HepG2 (cell line): ENCODE results near the gene CPO. TPM values are rescaled to one million over a fixed set of nuclear protein-coding genes. Genes with fewer than 3 reads are reported as not detected.
A peak's percentile ranks its signal among the peaks of the same experiment; 100 is the strongest.

Source experiments
- ATAC-seq: fragments of 200-7000 bp; cut with Tn5 transposase; 3 replicates; pipeline ENCODE4 v1.9.1; 2020; ENCODE audit warnings: mild to moderate bottlenecking, moderate library complexity
- BruUV-seq: library from RNA; stranded (reverse); fragments of 400-500 nt; replicated peaks from 2 replicates; lab custom pipeline; 2021; lab: Mats Ljungman, UMichigan
- CTCF ChIA-PET: fragments of 300-600 bp; formaldehyde crosslinking; extraction: SDS; loops from one replicate; lab custom pipeline; 2021; ENCODE audit warnings: low total read pairs, inconsistent platforms, low intra/inter-chr PET ratio; lab: Yijun Ruan, JAX
- POLR2A ChIA-PET: fragments of 350-600 bp; sonication (Branson Sonifier 250); formaldehyde crosslinking; loops from one replicate; lab custom pipeline; 2020; ENCODE audit warnings: antibody characterized with exemption, inconsistent platforms; lab: Yijun Ruan, JAX
- DNase-seq: peaks from one replicate; pipeline ENCODE4 v3.0.0-alpha.2; 2015; ENCODE audit warnings: low spot score
- FAIRE-seq: peaks from 3 replicates; lab custom pipeline; 2011; peaks lifted over from hg19 to GRCh38; lab: Jason Lieb, UNC
- H2AFZ ChIP-seq: one replicate; pipeline ENCODE4 v1.6.1; 2011; ENCODE audit warnings: low read length, inconsistent platforms
- H3K27ac ChIP-seq: fragments of 300-600 bp; 3 replicates; pipeline ENCODE4 v1.8.0; 2011; ENCODE audit warnings: mixed run types, mild to moderate bottlenecking, mixed read lengths, low read length, inconsistent platforms; ENCODE audit not compliant: insufficient read depth; ENCODE audit errors: extremely low read length
- H3K27me3 ChIP-seq, 2 experiments: fragments of 200-600 bp in 1 of 2; 2 replicates in 1 of 2; 3 replicates in 1 of 2; pipeline versions ENCODE4 v1.6.0 to v1.8.0; 2011; ENCODE audit warnings: low read length in 2 of 2, mild to moderate bottlenecking in 2 of 2, moderate library complexity in 2 of 2, inconsistent platforms in 1 of 2; ENCODE audit not compliant: insufficient read depth in 2 of 2, control insufficient read depth in 1 of 2
- H3K36me3 ChIP-seq, 2 experiments: fragments of 200-600 bp in 1 of 2; replicated peaks in 1 of 2; 2 replicates in 1 of 2; 3 replicates in 1 of 2; pipeline versions ENCODE4 v1.5.1 to v1.8.0; 2011; ENCODE audit warnings: low read length in 2 of 2, inconsistent platforms in 1 of 2; ENCODE audit not compliant: insufficient read depth in 2 of 2, control insufficient read depth in 1 of 2
- H3K4me1 ChIP-seq: 2 replicates; pipeline ENCODE4 v1.5.1; 2012; ENCODE audit warnings: low read length, inconsistent platforms; ENCODE audit not compliant: insufficient read depth
- H3K4me2 ChIP-seq: 2 replicates; pipeline ENCODE4 v1.6.0; 2011; ENCODE audit warnings: low read depth, low read length, inconsistent platforms
- H3K4me3 ChIP-seq, 3 experiments: fragments of 200-600 bp in 1 of 3; sonication (generic), shearing (Covaris generic) in 1 of 3; replicated peaks in 1 of 3; 2 replicates each; pipeline ENCODE4 v1.5.1; 2011 to 2016; ENCODE audit warnings: low read length in 3 of 3, inconsistent platforms in 2 of 3, low read depth in 2 of 3, mild to moderate bottlenecking in 2 of 3, control low read depth in 1 of 3, mixed read lengths in 1 of 3; ENCODE audit not compliant: insufficient read depth in 1 of 3
- H3K79me2 ChIP-seq: one replicate; pipeline ENCODE4 v1.6.1; 2011; ENCODE audit warnings: low read length, inconsistent platforms; ENCODE audit not compliant: insufficient read depth
- H3K9ac ChIP-seq: 2 replicates; pipeline ENCODE4 v1.6.0; 2011; ENCODE audit warnings: mild to moderate bottlenecking, low read depth, low read length, inconsistent platforms; ENCODE audit not compliant: insufficient read depth
- H3K9me3 ChIP-seq: 2 replicates; pipeline ENCODE4 v1.5.1; 2012; ENCODE audit warnings: mild to moderate bottlenecking, low read length
- H4K20me1 ChIP-seq: 2 replicates; pipeline ENCODE4 v1.6.0; 2011; ENCODE audit warnings: inconsistent platforms, mild to moderate bottlenecking, low read length, moderate library complexity; ENCODE audit not compliant: insufficient read depth
- CEBPB ChIP-seq: IDR thresholded peaks from 2 replicates; pipeline ENCODE4 v1.6.1; 2011; ENCODE audit warnings: low read depth, low read length, improper control_type of control experiment, borderline replicate concordance
- DBP ChIP-seq: sonication (generic); formaldehyde crosslinking; IDR thresholded peaks from 2 replicates; pipeline ENCODE4 v1.4.0; 2020; ENCODE audit warnings: missing genetic modification reagents; ENCODE audit errors: not compliant biosample characterization
- GATAD2A ChIP-seq: IDR thresholded peaks from 2 replicates; pipeline ENCODE4 v1.6.1; 2016
- KDM2A ChIP-seq: sonication (generic); formaldehyde crosslinking; IDR thresholded peaks from 2 replicates; pipeline ENCODE4 v1.4.0; 2020; ENCODE audit warnings: low read depth, missing genetic modification reagents, borderline replicate concordance
- RCOR2 ChIP-seq: IDR thresholded peaks from 2 replicates; pipeline ENCODE4 v1.6.1; 2016; ENCODE audit warnings: missing biosample characterization, missing genetic modification reagents
- ZNF207 ChIP-seq: fragments of 450-650 bp; IDR thresholded peaks from 2 replicates; pipeline ENCODE4 v1.6.1; 2016; ENCODE audit warnings: antibody characterized with exemption, borderline replicate concordance
- ZNF724P ChIP-seq: sonication (generic); formaldehyde crosslinking; IDR thresholded peaks from 2 replicates; pipeline ENCODE4 v1.8.0; 2022; ENCODE audit warnings: missing genetic modification reagents, borderline replicate concordance
- WGBS: methylation state at CpG from one replicate; pipeline ENCODE4 v1.1.6; 2017; ENCODE audit warnings: low lambda C conversion rate; 5-methylcytosine and 5-hydroxymethylcytosine counted together
- in situ Hi-C: cut with HindIII; loops from 2 replicates; pipeline ENCODE4 v1.10.0; 2017; ENCODE audit warnings: low pct_unique_long_range_greater_than_20kb; ENCODE audit not compliant: extremely low pct_ligation_motif_present
- intact Hi-C: fragments of 100-400 bp; cut with micrococcal nuclease; formaldehyde crosslinking; loops from one replicate; pipeline ENCODE4 v1.10.0; 2022; ENCODE audit not compliant: unreplicated experiment
- polyA plus RNA-seq, 8 experiments: library from polyadenylated mRNA; depleted of rRNA in 3 of 8; stranded (reverse) in 7 of 8; unstranded in 1 of 8; fragments of >200 nt; fragmentation: Illumina TruSeq in 4 of 8; extraction: Trizol in 4 of 8; gene quantifications; 2 replicates each; pipeline versions ENCODE4 v1.2.1 to v1.2.3, GENCODE V29; 2011 to 2016; ENCODE audit warnings: low read depth in 4 of 8, missing spikeins in 1 of 8, mixed read lengths in 1 of 8; ENCODE audit not compliant: insufficient read depth in 1 of 8
- total RNA-seq, 5 experiments: library from RNA; depleted of rRNA; stranded (reverse); fragments of >200 nt; fragmentation: Illumina TruSeq; extraction: Trizol; gene quantifications; 2 replicates each; pipeline ENCODE4 v1.2.3, GENCODE V29; 2016; ENCODE audit warnings: low read depth in 1 of 5

Gene CPO
- total and polyA plus RNA-seq, 2 of the 13 experiments (the other 11 are each of a cell fraction or from before 2014, with no cell fraction given) = 0.07 TPM; not detected in 1

- CTCF ChIA-PET = no interaction called here
- no peak for FAIRE-seq
- no TSS peak for BruUV-seq
- Histone ChIP-seq H3K4me2 (no peak overlapping the region), H3K9ac (no peak overlapping the region), H3K79me2 (no peaks in the 10 kb centered on the region)
- no peak for ATAC-seq
- TF ChIP-seq ZNF207 = no peak
- no peak for TF ChIP-seq KDM2A (CRISPR knock-in tag)
- TF ChIP-seq ZNF724P (CRISPR knock-in tag) = no peak
- TF ChIP-seq DBP (CRISPR knock-in tag) = no peak
- no peak for TF ChIP-seq GATAD2A (CRISPR knock-in tag)
- TF ChIP-seq, all 625 proteins: peak for 0
- Histone ChIP-seq H3K4me3 (no peak overlapping the region), H3K4me1 (no peaks in the 10 kb centered on the region), H3K9me3 (no peaks in the 10 kb centered on the region), H2AFZ (no peak overlapping the region), H3K27ac (no peak overlapping the region), H3K27me3 (no peaks in the 10 kb centered on the region), H3K36me3 (no peaks in the 10 kb centered on the region), H4K20me1 (no peaks in the 10 kb centered on the region)
- 3% methylated on average over 2 of the region's 2 CpGs for WGBS
- DNase-seq = no peak
- intact Hi-C loops = no loop called here
- in situ Hi-C loops = no loop called here
- POLR2A ChIA-PET = no interaction called here
Observed at GRCh38 chr2:206993396-206993911, 54.1 kb downstream of the CPO start.

GRCh38 chr2:206993964-206994363 lies 54.6 kb downstream of the CPO start:
- H2AFZ ChIP-seq = no peak overlapping the region
- 11% methylated on average over 4 of the region's 4 CpGs for WGBS
- no TSS peak for BruUV-seq
- H4K20me1 ChIP-seq = no peaks in the 10 kb centered on the region
- ChIA-PET POLR2A (no interaction called here), CTCF (no interaction called here)
- no peak; the same call in 2 of the 3 replicates for ATAC-seq
- no peaks in the 10 kb centered on the region for H3K79me2 ChIP-seq
- H3K36me3 ChIP-seq = no peaks in the 10 kb centered on the region
- no peak for FAIRE-seq
- no peak overlapping the region for H3K27ac ChIP-seq
- H3K9me3 ChIP-seq = no peaks in the 10 kb centered on the region
- TF ChIP-seq CEBPB (peak; percentile 44; the same call in 1 of the 2 replicates), RCOR2 (CRISPR knock-in tag) (no peak)
- H3K4me1 ChIP-seq = no peaks in the 10 kb centered on the region
- H3K27me3 ChIP-seq = no peaks in the 10 kb centered on the region
- H3K9ac ChIP-seq = no peak overlapping the region
- intact Hi-C loops (no loop called here), in situ Hi-C loops (no loop called here)
- no peak for DNase-seq
- no peak overlapping the region for H3K4me2 ChIP-seq
- H3K4me3 ChIP-seq = no peak overlapping the region
